GM12878 (cell line): Measurements from ENCODE around the gene MCRIP2. TPM values are rescaled to one million over a fixed set of nuclear protein-coding genes. Genes with fewer than 3 reads are reported as not detected.

Experiments used
- BCL11A ChIP-seq: IDR thresholded peaks from 2 replicates; pipeline ENCODE4 v1.6.1; 2011; ENCODE audit warnings: low read depth, low read length
- DPF2 ChIP-seq: fragments of 450-650 bp; IDR thresholded peaks from 2 replicates; pipeline ENCODE4 v1.6.1; 2017; ENCODE audit warnings: mild to moderate bottlenecking
- GATAD2B ChIP-seq: fragments of 450-650 bp; conservative IDR thresholded peaks from 2 replicates; pipeline ENCODE4 v1.6.1; 2017; ENCODE audit warnings: low read depth, mild to moderate bottlenecking, moderate library complexity
- TBL1XR1 ChIP-seq: IDR thresholded peaks from 2 replicates; pipeline ENCODE4 v1.6.1; 2012; ENCODE audit warnings: low read depth, low read length, improper control_type of control experiment
- TCF3 ChIP-seq: IDR thresholded peaks from 2 replicates; pipeline ENCODE4 v1.6.1; 2012; ENCODE audit warnings: low read depth, mild to moderate bottlenecking, low read length, borderline replicate concordance; ENCODE audit not compliant: insufficient read depth
- polyA plus RNA-seq, 11 experiments: library from polyadenylated mRNA; depleted of rRNA in 4 of 11; unstranded in 6 of 11; stranded (reverse) in 5 of 11; fragments of >200 nt; fragmentation: Nextera tagmentation in 4 of 11; fragmentation: Illumina TruSeq in 1 of 11; extraction: Ambion mirVana in 4 of 11; extraction: Trizol in 1 of 11; gene quantifications; 1 replicate in 1 of 11; 2 replicates in 10 of 11; pipeline versions ENCODE4 v1.2.1 to v1.2.3, GENCODE V29; 2011 to 2016; ENCODE audit warnings: inconsistent platforms in 2 of 11, missing spikeins in 2 of 11, low read depth in 1 of 11
- total RNA-seq, 4 experiments: library from RNA; depleted of rRNA in 3 of 4; stranded (reverse); fragments of >200 nt in 3 of 4; fragmentation: Illumina TruSeq in 1 of 4; extraction: Trizol in 1 of 4; gene quantifications; 2 replicates each; pipeline versions ENCODE4 v1.2.1 to v1.2.3, GENCODE V29; 2013 to 2021
- TF ChIP-seq, protein P1 (sequence below): IDR thresholded peaks from 2 replicates; pipeline ENCODE4 v1.6.1; 2012; ENCODE audit warnings: low read depth, low read length, improper control_type of control experiment
- TF ChIP-seq, protein P2 (sequence below): fragments of 450-650 bp; IDR thresholded peaks from 2 replicates; pipeline ENCODE4 v1.6.1; 2017; ENCODE audit warnings: mild to moderate bottlenecking, moderate library complexity
- TF ChIP-seq, protein P3 (sequence below): fragments of 450-650 bp; IDR thresholded peaks from 2 replicates; pipeline ENCODE4 v1.6.1; 2018; ENCODE audit warnings: borderline replicate concordance, mild to moderate bottlenecking; ENCODE audit not compliant: partially characterized antibody
- TF ChIP-seq, protein P4 (sequence below): fragments of 450-650 bp; IDR thresholded peaks from 2 replicates; pipeline ENCODE4 v1.6.1; 2017; ENCODE audit warnings: antibody characterized with exemption, mild to moderate bottlenecking, moderate library complexity

Gene MCRIP2
- total and polyA plus RNA-seq, 10 of the 15 experiments (the other 5 are each of a cell fraction or from before 2014, with no cell fraction given): 0.19 to 93.1 (median 57.9) TPM

DNA sequence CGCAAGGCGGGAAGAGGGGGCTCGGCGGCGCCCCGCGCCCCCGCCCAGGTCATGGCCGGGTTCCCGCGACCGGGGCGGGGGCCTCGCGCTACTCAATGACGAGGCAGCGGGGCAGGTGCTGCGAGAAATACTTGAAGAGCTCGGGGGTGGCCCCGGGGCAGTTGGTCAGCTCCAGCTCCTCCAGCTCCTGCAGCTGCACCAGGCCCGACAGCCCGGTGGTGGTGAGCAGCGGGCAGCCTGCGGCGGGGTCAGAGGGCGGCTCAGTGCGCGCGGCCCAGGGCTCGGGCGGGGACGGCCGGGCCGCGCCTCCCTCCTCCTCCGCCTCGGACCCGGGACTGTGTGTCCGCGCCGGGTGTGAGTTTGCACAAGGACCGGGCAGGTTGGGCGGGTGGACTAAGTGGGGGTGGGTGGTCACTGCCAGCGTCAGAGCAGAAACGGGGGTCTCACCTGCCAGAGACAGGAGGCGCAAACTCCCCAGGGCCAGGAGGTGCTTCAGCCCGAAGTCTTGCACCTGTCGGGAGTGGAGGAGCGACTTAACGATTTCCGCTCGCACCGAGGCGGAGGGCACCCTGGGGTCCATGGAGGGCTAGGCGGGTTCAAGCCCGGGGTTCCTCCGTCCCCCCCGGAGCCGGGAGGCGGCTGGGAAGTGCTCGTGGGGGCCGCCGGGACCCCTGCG, 52.7 kb downstream of the MCRIP2 start (continued):
- TF ChIP-seq TCF3 (no peak), GATAD2B (no peak), TBL1XR1 (no peak), DPF2 (peak; percentile 59; the same call in 1 of the 2 replicates), BCL11A (no peak)
- TF ChIP-seq, protein P1, sequence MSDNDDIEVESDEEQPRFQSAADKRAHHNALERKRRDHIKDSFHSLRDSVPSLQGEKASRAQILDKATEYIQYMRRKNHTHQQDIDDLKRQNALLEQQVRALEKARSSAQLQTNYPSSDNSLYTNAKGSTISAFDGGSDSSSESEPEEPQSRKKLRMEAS: no peak
- TF ChIP-seq, protein P2, sequence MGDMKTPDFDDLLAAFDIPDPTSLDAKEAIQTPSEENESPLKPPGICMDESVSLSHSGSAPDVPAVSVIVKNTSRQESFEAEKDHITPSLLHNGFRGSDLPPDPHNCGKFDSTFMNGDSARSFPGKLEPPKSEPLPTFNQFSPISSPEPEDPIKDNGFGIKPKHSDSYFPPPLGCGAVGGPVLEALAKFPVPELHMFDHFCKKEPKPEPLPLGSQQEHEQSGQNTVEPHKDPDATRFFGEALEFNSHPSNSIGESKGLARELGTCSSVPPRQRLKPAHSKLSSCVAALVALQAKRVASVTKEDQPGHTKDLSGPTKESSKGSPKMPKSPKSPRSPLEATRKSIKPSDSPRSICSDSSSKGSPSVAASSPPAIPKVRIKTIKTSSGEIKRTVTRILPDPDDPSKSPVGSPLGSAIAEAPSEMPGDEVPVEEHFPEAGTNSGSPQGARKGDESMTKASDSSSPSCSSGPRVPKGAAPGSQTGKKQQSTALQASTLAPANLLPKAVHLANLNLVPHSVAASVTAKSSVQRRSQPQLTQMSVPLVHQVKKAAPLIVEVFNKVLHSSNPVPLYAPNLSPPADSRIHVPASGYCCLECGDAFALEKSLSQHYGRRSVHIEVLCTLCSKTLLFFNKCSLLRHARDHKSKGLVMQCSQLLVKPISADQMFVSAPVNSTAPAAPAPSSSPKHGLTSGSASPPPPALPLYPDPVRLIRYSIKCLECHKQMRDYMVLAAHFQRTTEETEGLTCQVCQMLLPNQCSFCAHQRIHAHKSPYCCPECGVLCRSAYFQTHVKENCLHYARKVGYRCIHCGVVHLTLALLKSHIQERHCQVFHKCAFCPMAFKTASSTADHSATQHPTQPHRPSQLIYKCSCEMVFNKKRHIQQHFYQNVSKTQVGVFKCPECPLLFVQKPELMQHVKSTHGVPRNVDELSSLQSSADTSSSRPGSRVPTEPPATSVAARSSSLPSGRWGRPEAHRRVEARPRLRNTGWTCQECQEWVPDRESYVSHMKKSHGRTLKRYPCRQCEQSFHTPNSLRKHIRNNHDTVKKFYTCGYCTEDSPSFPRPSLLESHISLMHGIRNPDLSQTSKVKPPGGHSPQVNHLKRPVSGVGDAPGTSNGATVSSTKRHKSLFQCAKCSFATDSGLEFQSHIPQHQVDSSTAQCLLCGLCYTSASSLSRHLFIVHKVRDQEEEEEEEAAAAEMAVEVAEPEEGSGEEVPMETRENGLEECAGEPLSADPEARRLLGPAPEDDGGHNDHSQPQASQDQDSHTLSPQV: no peak
- TF ChIP-seq, protein P3, sequence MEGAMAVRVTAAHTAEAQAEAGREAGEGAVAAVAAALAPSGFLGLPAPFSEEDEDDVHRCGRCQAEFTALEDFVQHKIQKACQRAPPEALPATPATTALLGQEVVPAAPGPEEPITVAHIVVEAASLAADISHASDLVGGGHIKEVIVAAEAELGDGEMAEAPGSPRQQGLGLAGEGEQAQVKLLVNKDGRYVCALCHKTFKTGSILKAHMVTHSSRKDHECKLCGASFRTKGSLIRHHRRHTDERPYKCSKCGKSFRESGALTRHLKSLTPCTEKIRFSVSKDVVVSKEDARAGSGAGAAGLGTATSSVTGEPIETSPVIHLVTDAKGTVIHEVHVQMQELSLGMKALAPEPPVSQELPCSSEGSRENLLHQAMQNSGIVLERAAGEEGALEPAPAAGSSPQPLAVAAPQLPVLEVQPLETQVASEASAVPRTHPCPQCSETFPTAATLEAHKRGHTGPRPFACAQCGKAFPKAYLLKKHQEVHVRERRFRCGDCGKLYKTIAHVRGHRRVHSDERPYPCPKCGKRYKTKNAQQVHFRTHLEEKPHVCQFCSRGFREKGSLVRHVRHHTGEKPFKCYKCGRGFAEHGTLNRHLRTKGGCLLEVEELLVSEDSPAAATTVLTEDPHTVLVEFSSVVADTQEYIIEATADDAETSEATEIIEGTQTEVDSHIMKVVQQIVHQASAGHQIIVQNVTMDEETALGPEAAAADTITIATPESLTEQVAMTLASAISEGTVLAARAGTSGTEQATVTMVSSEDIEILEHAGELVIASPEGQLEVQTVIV: no peak
- TF ChIP-seq, protein P4, sequence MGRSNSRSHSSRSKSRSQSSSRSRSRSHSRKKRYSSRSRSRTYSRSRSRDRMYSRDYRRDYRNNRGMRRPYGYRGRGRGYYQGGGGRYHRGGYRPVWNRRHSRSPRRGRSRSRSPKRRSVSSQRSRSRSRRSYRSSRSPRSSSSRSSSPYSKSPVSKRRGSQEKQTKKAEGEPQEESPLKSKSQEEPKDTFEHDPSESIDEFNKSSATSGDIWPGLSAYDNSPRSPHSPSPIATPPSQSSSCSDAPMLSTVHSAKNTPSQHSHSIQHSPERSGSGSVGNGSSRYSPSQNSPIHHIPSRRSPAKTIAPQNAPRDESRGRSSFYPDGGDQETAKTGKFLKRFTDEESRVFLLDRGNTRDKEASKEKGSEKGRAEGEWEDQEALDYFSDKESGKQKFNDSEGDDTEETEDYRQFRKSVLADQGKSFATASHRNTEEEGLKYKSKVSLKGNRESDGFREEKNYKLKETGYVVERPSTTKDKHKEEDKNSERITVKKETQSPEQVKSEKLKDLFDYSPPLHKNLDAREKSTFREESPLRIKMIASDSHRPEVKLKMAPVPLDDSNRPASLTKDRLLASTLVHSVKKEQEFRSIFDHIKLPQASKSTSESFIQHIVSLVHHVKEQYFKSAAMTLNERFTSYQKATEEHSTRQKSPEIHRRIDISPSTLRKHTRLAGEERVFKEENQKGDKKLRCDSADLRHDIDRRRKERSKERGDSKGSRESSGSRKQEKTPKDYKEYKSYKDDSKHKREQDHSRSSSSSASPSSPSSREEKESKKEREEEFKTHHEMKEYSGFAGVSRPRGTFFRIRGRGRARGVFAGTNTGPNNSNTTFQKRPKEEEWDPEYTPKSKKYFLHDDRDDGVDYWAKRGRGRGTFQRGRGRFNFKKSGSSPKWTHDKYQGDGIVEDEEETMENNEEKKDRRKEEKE: no peak
